Activated CD8-positive, alpha-beta memory T cell treated with anti-CD3 and anti-CD28 coated beads, Interleukin-2, amount 50 U/mL, for 24 hours (primary cell): ENCODE data around the gene ATP2B3.
A peak's percentile ranks its signal among the peaks of the same experiment; 100 is the strongest.

Experiments used
- DNase-seq: peaks from one replicate; pipeline ENCODE4 v3.0.0-alpha.2; 2020; ENCODE audit errors: extremely low read depth

The ATP2B3 gene

DNA sequence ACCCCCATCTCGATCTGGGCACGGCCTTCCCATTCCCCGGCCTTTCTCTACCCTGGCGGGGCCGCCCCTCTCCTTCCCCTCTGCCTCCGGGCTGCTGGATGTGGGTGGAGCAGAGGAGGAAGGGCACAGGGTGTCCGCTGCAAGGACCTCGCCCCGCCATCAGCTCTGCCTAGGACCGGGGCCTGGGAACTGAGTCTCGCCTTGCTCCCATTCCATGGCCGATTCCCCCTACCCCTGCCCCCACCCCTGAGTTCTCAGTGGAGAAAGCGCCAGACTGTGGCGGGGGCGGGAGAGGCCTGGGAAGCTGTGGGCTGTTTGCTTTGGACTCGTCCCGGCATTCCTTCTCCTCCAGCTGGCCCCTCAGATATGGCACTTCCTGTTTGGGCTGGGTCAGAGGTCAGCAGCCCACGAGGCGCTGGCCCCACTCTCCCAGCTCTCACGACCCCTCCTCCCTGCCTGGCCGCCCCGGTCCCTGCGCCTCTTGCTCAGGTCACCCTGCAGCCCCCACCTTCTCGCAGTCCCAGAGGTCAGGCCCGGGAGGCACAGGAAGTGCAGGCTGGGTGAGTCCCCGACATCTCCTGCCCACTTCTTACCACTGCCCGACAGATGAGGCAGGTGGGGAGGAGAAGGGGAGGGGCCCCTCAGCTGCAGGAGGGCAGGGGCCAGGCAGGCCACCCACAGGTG is 29.1 kb upstream of the ATP2B3 start:
- no peak for DNase-seq

DNA sequence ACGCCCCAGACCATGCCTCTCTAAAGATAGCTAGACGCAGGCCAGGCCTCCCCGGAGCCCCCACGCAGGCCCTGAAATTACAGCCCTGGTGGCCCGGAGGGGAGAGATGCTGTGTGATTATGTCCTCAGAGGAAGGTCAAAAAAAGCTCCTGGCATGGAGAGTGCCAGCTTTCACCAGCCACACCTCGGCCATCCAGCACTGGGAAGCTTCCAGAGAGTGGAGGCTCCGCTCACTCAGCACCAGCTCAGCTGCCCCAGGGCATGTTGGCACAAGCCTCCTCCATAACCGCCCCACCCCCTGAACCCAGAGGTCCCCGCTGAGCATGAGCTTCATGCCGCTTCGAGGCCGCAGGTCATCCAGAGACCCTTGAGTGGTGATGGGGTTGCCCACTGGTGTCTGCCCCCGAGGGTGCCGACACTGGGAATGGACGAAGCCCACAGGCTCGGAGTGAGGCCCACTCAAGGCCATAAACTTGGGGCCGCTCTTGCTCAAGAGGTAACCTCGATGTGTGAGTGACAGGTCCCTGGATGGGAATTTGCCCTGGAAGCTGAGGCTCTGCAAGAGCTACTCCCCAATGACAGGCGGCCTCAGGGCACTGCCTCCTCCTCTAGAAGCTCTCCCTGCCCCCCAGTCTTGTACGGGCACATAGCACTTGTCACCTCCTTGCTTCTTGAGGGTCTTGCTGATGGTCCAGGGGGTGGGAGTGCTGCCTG is 27.1 kb upstream of the ATP2B3 start:
- DNase-seq: no peak

DNA sequence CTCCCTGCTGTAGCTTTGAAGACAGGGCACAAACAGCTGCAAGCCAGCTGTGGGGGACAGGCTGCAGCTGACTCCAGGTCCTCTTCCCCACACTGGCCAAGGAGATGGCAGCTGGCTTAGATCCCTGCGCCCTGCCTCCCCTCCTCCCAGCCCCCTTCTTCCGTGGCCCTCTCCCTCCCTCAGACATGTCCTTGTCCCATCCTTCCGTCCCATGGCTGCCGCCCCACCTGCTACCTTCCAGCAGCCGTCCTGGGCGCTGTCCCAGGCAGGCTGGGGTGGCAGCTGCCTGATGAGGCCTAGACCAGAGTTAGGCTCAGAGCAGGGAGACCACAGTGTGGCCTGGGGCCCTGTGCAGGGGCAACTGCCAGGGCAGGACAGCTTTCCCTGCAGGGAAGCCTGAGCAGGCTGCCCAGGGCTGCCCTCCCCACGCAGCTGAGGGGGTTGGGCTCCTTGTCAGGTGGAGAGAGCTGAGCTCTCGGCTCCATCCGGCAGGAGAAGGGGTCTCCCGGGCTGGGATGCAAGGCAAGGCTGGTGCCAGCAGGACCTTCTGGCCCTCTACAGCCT is 26.0 kb upstream of the ATP2B3 start:
- no peak for DNase-seq

DNA sequence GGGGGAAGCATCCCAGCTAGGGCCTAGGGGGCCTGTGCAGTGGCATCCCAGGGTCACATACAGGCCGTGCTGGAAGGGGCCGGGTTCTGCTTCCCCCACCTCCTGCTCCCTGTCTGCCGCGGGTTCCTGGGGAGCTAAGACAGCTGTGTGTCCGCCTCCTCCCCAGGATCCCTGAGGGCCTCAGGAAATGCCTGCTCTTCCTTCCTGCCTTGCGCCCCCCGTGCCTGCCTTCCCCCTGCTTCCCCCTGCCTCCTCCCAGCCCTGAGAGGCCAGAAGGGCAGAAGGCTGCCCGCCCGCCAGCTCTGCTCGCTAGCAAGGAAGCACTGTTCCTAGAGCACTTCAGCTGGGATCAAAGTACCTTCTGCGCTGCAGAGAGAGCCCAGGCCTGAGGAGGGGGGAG is 25.5 kb upstream of the ATP2B3 start:
- DNase-seq: no peak

DNA sequence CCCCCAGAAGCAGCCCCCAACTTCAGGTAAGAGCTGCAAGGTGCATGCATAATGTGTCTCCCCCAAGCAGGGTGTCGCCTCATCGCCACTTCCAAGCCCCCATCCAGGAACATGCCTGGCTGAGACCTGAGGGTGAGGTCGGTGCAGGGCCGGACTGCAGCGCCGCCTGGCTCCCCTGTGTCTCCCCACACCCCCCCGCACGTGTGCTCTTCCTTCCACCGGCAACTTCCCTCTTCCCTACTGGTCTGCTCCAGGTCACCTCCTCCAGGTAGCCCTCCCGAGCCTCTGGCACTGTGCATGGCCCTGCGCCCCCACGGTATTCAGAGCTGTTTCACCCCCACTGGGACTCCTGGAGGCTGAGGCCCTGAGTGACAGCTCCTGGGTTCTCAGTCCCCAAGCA is 24.9 kb upstream of the ATP2B3 start:
- no peak for DNase-seq

DNA sequence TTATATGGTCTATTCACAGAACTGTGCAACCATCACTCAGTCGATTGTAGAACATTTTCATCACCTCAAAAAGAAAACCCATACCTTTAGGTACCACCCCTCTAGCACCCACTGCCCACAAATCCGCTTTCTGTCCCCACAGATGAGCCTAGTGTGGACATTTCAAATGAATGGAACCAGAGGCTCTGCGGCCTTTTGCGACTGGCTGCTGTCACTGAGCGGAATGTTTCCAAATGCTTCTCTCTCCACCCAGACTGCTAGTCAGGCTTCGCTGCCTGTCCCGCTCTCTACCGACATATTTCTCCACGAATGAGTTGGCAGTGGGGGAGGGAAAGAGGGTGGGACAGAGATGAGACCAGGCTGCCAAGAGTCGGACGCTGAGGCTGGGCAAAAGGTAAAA is 24.4 kb upstream of the ATP2B3 start:
- DNase-seq: no peak

DNA sequence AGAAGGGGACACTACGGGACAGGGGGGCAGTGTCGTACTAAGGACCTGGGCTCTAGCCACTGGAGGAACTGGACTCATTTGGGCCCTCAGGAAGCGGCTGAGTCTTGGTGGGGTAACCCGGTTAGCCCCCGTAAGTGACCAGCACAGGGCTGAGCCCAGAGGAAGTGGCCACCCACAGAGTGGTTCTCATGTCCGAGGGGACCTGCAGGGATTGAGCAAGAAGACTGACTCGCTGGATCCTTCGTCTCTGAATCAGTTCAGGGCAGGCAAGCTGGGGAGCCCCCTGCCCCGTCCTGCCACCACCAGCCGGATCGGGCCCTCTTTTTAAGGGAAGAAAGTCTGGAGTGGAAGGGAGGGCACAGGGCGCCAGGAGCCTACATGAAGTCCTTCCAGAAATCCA is 23.4 kb upstream of the ATP2B3 start:
- no peak for DNase-seq

DNA sequence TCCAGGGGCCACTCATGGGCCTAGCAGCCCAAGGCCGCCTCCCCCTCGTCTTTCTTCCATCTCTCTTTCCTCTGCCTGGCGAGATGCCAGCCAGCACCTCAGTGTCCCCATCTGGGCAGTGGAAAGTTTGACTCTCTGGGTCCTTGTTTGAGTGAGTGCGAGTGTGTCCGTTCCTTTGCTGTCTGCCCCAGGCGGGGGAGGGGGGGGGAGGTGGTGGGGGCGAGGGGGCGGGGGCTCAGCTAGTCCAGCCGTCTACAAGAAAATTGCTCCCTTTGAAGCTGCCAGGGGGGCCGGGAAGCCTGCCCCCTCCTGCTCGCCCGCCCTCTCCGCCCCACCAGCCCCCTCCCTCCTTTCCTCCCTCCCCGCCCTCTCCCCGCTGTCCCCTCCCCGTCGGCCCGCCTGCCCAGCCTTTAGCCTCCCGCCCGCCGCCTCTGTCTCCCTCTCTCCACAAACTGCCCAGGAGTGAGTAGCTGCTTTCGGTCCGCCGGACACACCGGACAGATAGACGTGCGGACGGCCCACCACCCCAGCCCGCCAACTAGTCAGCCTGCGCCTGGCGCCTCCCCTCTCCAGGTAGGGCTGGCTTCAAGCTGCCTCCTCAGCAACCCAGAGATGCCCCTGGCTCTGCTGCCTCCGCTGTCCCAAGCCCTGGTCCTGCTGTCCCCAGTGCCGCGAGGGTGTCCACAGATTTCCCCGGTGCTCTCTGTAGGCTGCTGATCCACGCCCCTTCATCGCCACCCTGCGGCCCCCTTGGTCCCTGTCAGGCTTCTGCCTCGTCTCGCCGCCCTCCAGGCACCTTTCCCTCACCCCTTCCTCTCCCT is 22.7 kb upstream of the ATP2B3 start, which contains the start of gene BGN:
TSS of gene BGN (plus strand) at position 440 of the 821 bp plus-strand sequence. CDS start 9,652 bp downstream, outside the sequence.
- no peak for DNase-seq

DNA sequence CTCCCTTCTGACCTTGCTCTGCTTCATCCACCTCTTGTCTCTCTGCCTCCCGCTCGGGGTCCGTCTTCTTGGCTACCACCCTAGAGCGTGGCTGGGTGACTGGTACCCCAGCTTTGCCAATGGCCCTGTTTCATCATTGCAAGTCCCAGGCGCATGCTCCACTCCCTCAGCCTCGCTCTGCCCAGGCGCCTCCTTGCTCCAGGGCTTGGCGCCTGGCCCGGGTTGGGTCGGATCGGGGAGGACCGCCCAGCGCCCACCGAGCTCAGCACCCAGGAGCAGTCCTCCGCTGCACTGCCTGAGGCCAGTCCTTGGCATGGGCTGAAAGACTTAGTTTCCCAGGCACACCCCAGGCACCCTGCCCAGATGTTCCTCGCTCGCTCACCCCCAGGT is 22.1 kb upstream of the ATP2B3 start:
- no peak for DNase-seq

DNA sequence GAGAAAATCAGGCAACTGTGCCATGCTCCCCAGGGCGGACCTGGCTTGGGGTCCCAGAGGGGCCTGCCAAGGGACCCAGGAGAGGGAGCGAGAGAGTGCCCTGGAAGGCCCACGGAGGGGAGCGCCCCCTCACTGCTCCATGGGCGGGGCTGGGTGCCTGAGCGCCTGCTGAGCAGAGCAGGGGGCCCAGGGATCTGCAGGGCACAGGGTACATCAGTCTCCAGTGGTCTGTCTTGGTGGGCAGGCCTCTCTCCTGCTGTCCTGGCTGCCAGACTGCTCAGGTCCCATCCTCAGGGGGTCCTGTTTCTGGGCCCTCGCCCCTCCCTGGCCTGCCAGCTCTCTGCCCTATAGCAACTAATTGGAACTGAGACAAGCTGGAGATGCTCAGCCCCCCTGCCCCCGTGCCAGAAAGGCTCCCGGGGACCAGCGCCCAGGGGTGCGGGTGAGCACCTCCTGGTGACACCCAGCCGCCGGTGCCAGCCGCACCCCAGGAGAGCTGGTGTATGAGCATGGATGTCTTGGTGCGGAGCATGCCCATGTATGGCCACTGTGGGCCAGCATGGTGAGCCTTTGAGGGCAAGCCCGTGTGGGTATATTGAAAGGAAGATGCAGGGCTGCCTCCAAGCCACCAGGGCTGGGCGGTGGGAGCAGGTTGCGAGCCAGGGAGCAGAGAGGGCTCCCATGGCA is 21.4 kb upstream of the ATP2B3 start:
- DNase-seq: no peak

DNA sequence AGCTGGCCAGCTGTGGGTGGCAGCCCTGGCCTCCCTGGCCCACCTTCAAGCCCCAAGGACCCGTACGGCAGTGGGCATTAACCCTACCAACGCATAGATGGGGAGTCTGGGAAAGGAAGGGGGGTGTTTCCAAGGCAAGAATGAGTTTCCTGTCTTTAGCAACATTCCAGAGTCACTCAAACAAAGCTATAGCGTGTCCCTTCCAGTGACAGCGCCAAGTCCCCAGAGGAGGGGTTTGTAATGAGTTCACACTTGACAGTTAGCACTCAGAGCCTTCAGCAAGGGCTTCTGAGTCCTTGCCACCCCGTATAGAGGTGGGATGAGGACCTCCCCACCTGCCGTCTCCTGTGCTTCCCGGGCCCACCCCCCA is 20.9 kb upstream of the ATP2B3 start:
- DNase-seq: no peak

DNA sequence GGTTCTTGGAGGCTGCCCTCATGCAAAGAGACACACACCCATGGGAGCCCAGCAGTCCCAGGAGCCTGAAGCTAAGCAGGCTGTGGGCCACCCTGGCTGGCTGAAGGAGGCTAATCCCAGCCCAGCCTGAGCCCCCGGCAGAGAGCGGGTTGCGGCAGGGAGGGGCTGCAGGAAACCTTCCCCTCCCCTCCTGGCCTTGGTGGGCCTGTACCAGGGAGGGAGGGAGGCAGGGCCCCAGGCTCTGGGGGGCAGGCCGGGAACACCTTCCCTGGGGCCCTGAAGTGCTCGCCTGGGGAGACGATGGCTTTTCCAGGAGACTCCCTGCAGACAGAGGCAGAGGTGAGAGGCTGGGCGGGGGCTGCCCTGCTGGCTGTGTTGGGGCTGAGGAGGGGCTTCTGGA is 19.0 kb upstream of the ATP2B3 start:
- no peak for DNase-seq

DNA sequence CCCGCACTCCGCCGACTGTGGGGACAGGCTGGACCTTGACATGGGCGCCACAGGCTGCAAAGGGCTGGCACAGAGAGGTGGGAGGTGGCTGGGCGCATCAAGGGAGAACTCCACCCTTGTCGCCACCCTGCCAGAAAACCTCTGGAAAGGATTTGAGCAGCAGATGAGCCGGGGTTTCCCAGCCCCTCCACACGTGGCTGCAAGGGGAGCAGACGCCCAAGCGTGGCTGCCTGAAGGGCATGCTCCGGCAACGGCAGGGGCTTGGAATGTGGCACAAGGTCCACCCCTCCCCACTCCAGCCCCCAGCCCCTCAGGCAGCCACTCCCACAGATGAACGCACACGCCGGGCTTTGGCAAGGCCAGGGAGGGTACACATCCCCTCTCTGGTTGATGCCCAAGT is 18.1 kb upstream of the ATP2B3 start:
- no peak for DNase-seq

DNA sequence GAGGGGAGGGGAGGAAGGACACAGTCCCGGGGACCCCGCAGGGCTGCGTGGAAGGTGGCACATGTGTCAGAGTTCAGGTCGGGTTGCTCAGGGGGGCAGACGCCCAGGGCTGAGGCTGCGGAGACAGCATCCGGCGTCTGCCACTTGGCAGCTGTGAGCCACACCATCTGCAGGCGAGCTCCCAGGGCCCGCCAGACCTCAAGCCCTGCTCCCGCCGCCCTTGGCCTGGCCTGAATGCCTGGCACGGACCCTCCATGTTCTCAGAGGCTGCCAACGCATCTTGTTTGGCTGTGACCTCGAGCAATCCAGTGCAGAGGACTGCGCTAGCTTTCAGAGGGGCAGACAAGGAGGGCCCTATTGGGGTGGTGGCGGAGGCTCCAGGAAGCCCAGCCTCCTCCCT is 17.6 kb upstream of the ATP2B3 start:
- DNase-seq: no peak

DNA sequence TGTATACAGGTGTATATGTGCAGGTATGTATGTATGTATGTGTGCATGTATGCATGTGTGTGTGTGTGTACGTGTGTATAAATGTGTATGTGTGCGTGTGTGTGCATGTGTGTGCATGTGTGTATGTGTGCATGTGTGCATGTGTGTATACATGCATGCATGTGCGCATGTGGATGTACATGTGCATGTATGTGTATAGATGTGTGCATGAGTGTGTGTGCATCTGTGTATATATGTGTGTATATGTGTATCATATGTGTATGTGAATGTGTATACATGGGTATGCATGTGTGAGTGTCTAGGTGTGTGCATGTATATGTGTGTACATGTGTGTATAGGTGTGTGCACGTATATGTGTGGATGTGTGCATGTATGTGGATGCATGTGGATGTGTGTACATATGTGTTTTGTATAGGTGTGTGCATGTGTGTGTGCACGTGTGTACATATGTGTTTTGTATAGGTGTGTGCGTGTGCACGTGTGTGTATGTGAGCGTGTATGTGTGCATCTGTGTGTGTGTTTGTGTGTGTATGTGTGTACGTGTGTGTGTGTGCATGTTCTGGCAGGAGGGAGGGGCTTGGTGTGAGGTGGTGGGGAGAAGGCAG is 16.7 kb upstream of the ATP2B3 start:
- DNase-seq: no peak

DNA sequence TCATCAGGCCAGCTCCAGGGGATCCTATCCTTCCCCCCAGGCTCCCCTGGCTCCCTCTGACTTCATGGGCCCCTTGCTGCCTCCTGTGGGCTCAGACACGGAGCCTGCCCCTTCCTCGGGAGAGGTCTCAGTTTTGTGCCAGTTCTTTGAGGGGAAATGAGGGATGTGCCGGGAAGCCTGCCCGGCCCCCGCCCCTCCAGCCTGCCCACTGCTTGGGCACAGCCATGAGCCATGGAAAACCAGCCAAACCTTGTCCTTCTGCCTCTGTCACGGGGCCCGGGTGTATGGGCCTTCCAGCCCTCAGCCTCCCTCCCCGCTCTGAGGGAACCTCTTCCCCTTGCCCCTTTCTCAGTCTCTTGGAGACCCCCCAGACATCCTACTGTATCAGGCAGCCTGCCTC is 15.9 kb upstream of the ATP2B3 start:
- DNase-seq: no peak

DNA sequence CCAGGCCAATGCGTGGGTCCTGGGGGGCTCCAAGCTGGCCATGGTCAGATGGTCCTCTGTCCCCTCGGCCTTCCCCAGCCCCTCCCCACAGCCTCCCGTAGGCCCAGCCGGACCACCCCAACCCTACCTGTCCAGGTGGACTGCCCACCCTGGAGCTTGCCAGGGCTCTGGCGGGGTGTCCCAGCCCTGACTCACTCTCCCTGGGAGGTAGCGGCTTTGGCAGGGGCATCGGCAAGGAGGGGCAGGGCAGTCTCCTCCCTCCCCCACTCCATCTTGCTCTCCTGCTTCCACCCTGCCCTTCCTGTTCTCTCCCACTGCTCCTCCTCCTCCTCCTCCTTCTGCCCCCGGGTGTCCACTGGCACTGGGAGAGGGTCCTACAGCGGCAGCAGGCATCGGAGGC is 15.3 kb upstream of the ATP2B3 start:
- DNase-seq: no peak

DNA sequence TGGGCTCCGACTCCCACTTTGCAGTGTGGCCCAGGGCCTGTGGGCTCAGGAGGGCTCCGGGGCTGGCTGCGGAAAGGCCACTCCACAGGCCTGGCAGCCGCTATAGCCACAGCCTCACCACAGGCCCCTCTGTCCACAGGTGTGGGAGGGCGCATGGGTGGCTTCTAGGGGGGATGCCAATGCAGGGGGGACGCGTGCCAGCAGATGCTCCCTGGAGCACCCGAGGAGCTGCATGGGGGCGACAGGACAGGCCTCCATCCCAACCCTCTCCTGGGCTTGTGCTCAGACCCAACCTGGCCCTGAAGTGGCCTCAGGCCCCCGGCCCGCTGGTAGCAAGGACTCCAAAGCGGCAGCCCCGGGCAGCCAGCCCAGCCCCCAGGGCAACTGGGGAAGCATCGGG is 14.6 kb upstream of the ATP2B3 start:
- DNase-seq: no peak

DNA sequence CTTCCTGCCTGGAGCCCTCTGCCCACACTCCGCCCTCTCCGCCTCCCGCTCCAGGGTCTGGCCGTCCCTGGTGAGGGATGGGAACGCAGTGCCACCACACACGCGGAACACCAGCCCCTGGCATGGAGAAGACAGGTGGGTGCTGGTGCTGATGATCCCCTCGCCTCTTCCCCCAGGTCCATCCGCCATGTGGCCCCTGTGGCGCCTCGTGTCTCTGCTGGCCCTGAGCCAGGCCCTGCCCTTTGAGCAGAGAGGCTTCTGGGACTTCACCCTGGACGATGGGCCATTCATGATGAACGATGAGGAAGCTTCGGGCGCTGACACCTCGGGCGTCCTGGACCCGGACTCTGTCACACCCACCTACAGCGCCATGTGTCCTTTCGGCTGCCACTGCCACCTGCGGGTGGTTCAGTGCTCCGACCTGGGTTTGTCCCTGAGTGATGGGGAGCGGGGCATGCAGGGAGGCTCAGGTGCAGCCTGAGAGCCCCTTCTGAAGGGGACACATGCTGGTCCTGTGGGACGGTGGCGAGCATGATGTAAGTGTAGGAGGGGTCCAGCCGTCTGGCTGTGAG is 12.9 kb upstream of the ATP2B3 start:
- DNase-seq: no peak

DNA sequence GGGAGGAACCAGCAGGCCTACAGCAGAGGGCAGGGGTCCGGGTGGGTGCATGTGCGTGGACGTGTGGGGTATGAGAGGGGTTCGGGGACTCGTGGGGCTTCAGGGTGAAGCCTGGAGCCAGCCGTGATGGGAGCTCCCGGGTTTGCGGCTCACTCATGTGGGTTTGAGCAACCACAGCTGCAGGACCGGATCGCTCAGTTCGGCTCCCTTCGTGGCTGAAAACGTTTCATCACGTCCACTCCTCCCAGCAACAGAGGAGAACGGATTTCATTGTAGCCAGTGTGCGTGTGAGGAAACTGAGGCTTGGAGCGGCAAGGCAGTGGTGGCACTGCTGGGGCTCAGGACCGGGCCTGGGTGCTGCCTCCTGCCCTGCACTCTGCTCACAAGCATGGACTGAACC is 12.1 kb upstream of the ATP2B3 start:
- no peak for DNase-seq

DNA sequence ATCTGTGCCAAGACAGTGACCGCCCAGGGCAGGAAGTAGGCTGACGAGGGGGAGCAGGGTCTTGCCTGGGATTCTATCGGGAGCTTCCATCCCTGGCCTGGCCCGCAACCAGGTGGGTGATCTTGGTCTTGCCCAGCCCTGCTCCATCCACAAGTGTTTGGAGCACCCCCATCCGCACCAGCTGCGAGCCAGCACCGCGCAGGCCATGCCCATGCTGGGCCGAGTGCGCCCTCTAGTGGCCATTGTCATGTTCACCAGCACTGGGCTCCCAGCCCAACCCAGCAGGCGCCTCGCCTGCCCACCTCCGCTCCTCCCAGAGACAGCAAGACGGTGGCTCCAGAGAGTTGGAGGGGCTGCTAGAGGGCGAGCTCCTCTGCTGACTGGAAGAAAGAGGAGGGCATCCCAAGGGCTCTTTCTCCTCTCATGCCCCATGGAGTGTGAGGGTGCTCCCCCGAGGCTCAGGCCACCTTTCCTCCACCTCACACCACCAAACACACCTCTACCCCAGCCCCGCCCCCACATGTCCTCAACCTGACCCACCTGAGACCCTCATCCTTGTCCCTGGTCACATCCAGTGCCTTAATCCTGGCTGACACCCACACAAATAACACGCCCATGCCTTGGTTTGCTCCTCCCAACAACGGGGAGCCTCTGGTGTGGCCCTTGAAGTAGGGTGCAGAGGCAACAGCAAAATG is 9.8 kb upstream of the ATP2B3 start:
- DNase-seq: peak; percentile 49
